Vagina (tissue), 2 donors: Measurements from ENCODE around the gene GNG8. TPM values are rescaled to one million over a fixed set of nuclear protein-coding genes. Genes with fewer than 3 reads are reported as not detected.

Source experiments
- DNase-seq, 2 donors: peaks; one replicate each; pipeline ENCODE4 v3.0.0-alpha.2; 2017; ENCODE audit errors: extremely low spot score in 2 of 2
- H3K27ac ChIP-seq: fragments of 200-600 bp; sonication (generic); one replicate; pipeline ENCODE4 v1.5.1; 2019
- H3K27me3 ChIP-seq: fragments of 200-600 bp; sonication (generic); one replicate; pipeline ENCODE4 v1.5.1; 2019
- H3K36me3 ChIP-seq, 2 donors: fragments of 200-600 bp; sonication (generic); one replicate each; pipeline ENCODE4 v1.5.1; 2017 to 2019
- H3K4me1 ChIP-seq: fragments of 200-600 bp; sonication (generic); one replicate; pipeline ENCODE4 v1.5.1; 2019
- H3K4me3 ChIP-seq, 2 donors: fragments of 200-600 bp; sonication (generic); 1 replicate in 1 of 2; 2 replicates in 1 of 2; pipeline ENCODE4 v1.5.1; 2016 to 2019
- H3K9me3 ChIP-seq: fragments of 200-600 bp; sonication (generic); one replicate; pipeline ENCODE4 v1.5.1; 2019
- CTCF ChIP-seq, 3 experiments: fragments of 450-650 bp in 2 of 3; fragments of 200-600 bp in 1 of 3; sonication (generic) in 1 of 3; IDR thresholded peaks; one replicate each; pipeline ENCODE4 v1.5.1; 2017 to 2019; ENCODE audit warnings: antibody characterized with exemption in 3 of 3, mild to moderate bottlenecking in 2 of 3, moderate library complexity in 2 of 3
- POLR2A ChIP-seq, 2 donors: fragments of 450-650 bp; IDR thresholded peaks; one replicate each; pipeline ENCODE4 v1.6.1; 2017; ENCODE audit warnings: antibody characterized with exemption in 2 of 2, mild to moderate bottlenecking in 2 of 2, moderate library complexity in 2 of 2
- POLR2AphosphoS5 ChIP-seq, 2 donors: sonication (generic); formaldehyde crosslinking; IDR thresholded peaks; one replicate each; pipeline ENCODE4 v1.9.0; 2017; ENCODE audit warnings: antibody characterized with exemption in 2 of 2, mild to moderate bottlenecking in 2 of 2, low read depth in 1 of 2; ENCODE audit not compliant: insufficient read depth in 1 of 2
- intact Hi-C: fragments of 100-400 bp; cut with DNase I; formaldehyde crosslinking; loops from one replicate; pipeline ENCODE4 v1.15.1; 2023
- total RNA-seq: library from RNA; depleted of rRNA; stranded (reverse); fragments of >200 nt; gene quantifications from one replicate; pipeline ENCODE4 v1.2.3, GENCODE V29; 2016

GNG8 gene
- total RNA-seq, 1 donor from 2014 or later = not detected

- no peaks in the 10 kb centered on the region for H3K36me3 ChIP-seq
- H3K27ac ChIP-seq = no peak overlapping the region
- no peaks in the 10 kb centered on the region for H3K27me3 ChIP-seq
- intact Hi-C loops = loop anchor here (10.0 kb wide), 1 partner anchor 108 kb away; no protein-coding TSS in a partner anchor
- H3K4me3 ChIP-seq = no peak overlapping the region
- TF ChIP-seq POLR2AphosphoS5 (IDR thresholded peaks at IDR 0.05; ENCODE audit: insufficient read depth in 1 of 2, low read depth in 1 of 2) (peak in 1 of 2 donors; percentile 12), CTCF (IDR thresholded peaks at IDR 0.05) (no peak)
- no peaks in the 10 kb centered on the region for H3K9me3 ChIP-seq
- no peak for DNase-seq
- H3K4me1 ChIP-seq = peaks cover 39% of the 10 kb centered on the region
These were observed 19.2 kb downstream of the GNG8 start for GRCh38 chr19:46616631-46617322.

- no peak overlapping the region for H3K27ac ChIP-seq
- H3K4me3 ChIP-seq = no peak overlapping the region
- intact Hi-C loops = loop anchor here (10.0 kb wide), 1 partner anchor 109 kb away; no protein-coding TSS in a partner anchor
- no peaks in the 10 kb centered on the region for H3K36me3 ChIP-seq
- H3K27me3 ChIP-seq = no peaks in the 10 kb centered on the region
- no peaks in the 10 kb centered on the region for H3K9me3 ChIP-seq
- DNase-seq = no peak
- TF ChIP-seq POLR2AphosphoS5 (IDR thresholded peaks at IDR 0.05; ENCODE audit: insufficient read depth in 1 of 2, low read depth in 1 of 2) (no peak), POLR2A (IDR thresholded peaks at IDR 0.05) (no peak), CTCF (IDR thresholded peaks at IDR 0.05) (no peak)
- peaks cover 39% of the 10 kb centered on the region for H3K4me1 ChIP-seq
These were observed 20.0 kb downstream of the GNG8 start for GRCh38 chr19:46615966-46616365.

- Histone ChIP-seq H3K4me3 (no peak overlapping the region), H3K36me3 (peaks cover 0 to 16% of the 10 kb centered on the region in 2 donors), H3K4me1 (peaks cover 27% of the 10 kb centered on the region), H3K27me3 (no peaks in the 10 kb centered on the region), H3K9me3 (no peaks in the 10 kb centered on the region), H3K27ac (no peak overlapping the region)
- no peak for TF ChIP-seq POLR2A (IDR thresholded peaks at IDR 0.05)
- peak in 1 of 2 donors; percentile 29 for TF ChIP-seq POLR2AphosphoS5 (IDR thresholded peaks at IDR 0.05; ENCODE audit: insufficient read depth in 1 of 2, low read depth in 1 of 2)
- TF ChIP-seq CTCF (IDR thresholded peaks at IDR 0.05) = peak; percentile 80 to 92 (median 86)
- intact Hi-C loops = loop anchor here (5.0 to 10.0 kb wide), 2 partner anchors 48 to 111 kb away; partner anchors contain the start of gene DACT3
- no peak for DNase-seq
These were observed 21.8 kb downstream of the GNG8 start for GRCh38 chr19:46614114-46614722.

GRCh38 chr19:46613525-46613924, 22.5 kb downstream of the GNG8 start:
- no peak overlapping the region for H3K4me3 ChIP-seq
- H3K36me3 ChIP-seq = peaks cover 0 to 23% of the 10 kb centered on the region in 2 donors
- no peak for DNase-seq
- intact Hi-C loops = loop anchor here (5.0 to 10.0 kb wide), 2 partner anchors 49 to 111 kb away; partner anchors contain the start of gene DACT3
- H3K4me1 ChIP-seq = peaks cover 27% of the 10 kb centered on the region
- H3K27me3 ChIP-seq = no peaks in the 10 kb centered on the region
- no peak overlapping the region for H3K27ac ChIP-seq
- no peaks in the 10 kb centered on the region for H3K9me3 ChIP-seq
- TF ChIP-seq POLR2A (IDR thresholded peaks at IDR 0.05) = no peak
- no peak for TF ChIP-seq CTCF (IDR thresholded peaks at IDR 0.05)
- TF ChIP-seq POLR2AphosphoS5 (IDR thresholded peaks at IDR 0.05; ENCODE audit: insufficient read depth in 1 of 2, low read depth in 1 of 2) = no peak
